Upper lobe of left lung (tissue), 4 donors: ENCODE data around the gene DISP3.

Source experiments
- EP300 ChIP-seq, 4 donors: sonication (generic); formaldehyde crosslinking; IDR thresholded peaks; one replicate each; pipeline ENCODE4 v1.5.1; 2017; ENCODE audit warnings: antibody characterized with exemption in 4 of 4, control low read depth in 2 of 4
- POLR2A ChIP-seq, 4 donors: fragments of 450-650 bp; IDR thresholded peaks; one replicate each; pipeline ENCODE4 v1.5.1; 2016 to 2017; ENCODE audit warnings: antibody characterized with exemption in 4 of 4, mild to moderate bottlenecking in 2 of 4
- POLR2AphosphoS5 ChIP-seq, 2 donors: sonication (generic); formaldehyde crosslinking; IDR thresholded peaks; one replicate each; pipeline ENCODE4 v1.5.1; 2017; ENCODE audit warnings: antibody characterized with exemption in 2 of 2
- TF ChIP-seq, protein P1 (sequence below), 6 experiments: fragments of 450-650 bp in 4 of 6; fragments of 200-600 bp in 2 of 6; sonication (generic) in 2 of 6; IDR thresholded peaks; one replicate each; pipeline ENCODE4 v1.5.1; 2016 to 2019; ENCODE audit warnings: antibody characterized with exemption in 6 of 6

DNA sequence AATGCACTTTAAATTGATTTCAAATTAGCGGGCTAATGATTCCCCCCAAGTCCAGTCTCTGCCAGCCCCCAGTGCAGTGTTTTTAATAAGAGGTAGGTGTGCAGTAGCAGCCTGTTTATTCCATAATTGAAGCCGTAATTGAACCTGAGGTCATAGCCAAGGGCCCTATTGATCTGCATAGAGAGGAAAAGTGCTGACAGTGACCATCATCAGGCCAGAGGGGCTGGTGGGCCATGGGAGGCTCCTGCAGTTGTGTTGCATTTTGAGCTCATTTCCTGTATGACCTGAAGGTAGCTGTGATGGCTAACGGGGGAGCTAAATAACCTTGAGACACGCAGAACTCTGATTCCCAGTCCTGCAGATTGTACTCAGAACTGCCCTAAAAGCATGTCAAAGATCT lies 67.5 kb downstream of the DISP3 start:
- TF ChIP-seq, protein P1, sequence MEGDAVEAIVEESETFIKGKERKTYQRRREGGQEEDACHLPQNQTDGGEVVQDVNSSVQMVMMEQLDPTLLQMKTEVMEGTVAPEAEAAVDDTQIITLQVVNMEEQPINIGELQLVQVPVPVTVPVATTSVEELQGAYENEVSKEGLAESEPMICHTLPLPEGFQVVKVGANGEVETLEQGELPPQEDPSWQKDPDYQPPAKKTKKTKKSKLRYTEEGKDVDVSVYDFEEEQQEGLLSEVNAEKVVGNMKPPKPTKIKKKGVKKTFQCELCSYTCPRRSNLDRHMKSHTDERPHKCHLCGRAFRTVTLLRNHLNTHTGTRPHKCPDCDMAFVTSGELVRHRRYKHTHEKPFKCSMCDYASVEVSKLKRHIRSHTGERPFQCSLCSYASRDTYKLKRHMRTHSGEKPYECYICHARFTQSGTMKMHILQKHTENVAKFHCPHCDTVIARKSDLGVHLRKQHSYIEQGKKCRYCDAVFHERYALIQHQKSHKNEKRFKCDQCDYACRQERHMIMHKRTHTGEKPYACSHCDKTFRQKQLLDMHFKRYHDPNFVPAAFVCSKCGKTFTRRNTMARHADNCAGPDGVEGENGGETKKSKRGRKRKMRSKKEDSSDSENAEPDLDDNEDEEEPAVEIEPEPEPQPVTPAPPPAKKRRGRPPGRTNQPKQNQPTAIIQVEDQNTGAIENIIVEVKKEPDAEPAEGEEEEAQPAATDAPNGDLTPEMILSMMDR (IDR thresholded peaks at IDR 0.05): no peak
- TF ChIP-seq POLR2AphosphoS5 (IDR thresholded peaks at IDR 0.05) (no peak), EP300 (IDR thresholded peaks at IDR 0.05) (no peak), POLR2A (IDR thresholded peaks at IDR 0.05) (no peak)
